ENCODE measurements around the gene GSN.

- TF ChIP-seq, protein P1, sequence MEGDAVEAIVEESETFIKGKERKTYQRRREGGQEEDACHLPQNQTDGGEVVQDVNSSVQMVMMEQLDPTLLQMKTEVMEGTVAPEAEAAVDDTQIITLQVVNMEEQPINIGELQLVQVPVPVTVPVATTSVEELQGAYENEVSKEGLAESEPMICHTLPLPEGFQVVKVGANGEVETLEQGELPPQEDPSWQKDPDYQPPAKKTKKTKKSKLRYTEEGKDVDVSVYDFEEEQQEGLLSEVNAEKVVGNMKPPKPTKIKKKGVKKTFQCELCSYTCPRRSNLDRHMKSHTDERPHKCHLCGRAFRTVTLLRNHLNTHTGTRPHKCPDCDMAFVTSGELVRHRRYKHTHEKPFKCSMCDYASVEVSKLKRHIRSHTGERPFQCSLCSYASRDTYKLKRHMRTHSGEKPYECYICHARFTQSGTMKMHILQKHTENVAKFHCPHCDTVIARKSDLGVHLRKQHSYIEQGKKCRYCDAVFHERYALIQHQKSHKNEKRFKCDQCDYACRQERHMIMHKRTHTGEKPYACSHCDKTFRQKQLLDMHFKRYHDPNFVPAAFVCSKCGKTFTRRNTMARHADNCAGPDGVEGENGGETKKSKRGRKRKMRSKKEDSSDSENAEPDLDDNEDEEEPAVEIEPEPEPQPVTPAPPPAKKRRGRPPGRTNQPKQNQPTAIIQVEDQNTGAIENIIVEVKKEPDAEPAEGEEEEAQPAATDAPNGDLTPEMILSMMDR (conservative IDR thresholded peaks at IDR 0.05), result no peak
- no peak for TF ChIP-seq ZFX (IDR thresholded peaks at IDR 0.05)
These were observed 104.5 kb downstream of the GSN start for GRCh38 chr9:121372239-121373010.

Data from C4-2B (cell line).